ENCODE data around the gene TGDS. TPM values are rescaled to one million over a fixed set of nuclear protein-coding genes. Genes with fewer than 3 reads are reported as not detected.

Gene TGDS
- total and polyA plus RNA-seq, 2 experiments from 2014 or later: 9.0 to 13.3 TPM

DNA sequence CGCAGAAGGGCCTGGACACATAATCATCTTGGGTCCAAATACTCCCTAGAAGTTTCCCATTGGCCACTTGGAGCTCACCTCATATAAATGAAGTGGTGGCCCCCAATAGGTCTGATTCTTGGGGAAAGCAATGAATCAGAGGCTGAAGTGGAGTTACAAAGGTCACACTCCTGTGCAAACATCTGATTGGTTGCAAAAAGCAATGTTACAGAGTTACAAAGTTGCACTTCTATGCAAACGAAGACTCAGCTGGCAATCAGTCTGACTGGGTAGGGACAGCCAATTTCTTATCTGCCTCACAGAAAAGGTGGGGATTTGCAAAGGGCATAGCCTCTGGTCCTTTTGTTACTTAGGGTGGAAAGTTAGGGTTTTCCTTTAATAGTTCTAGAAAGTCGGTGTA lies 3.9 kb upstream of the TGDS start:
- no peak for DNase-seq (ENCODE audit: low read depth in 1 of 2, low spot score in 1 of 2)
- Histone ChIP-seq H3K36me3 (no peaks in the 10 kb centered on the region), H3K27me3 (no peaks in the 10 kb centered on the region), H3K4me1 (ENCODE audit: low read depth) (peaks cover 10% of the 10 kb centered on the region), H3K4me3 (no peak overlapping the region), H3K9me3 (ENCODE audit: low read depth) (no peaks in the 10 kb centered on the region), H3K27ac (no peak overlapping the region)
- no peak for TF ChIP-seq CTCF (IDR thresholded peaks at IDR 0.05; ENCODE audit: low read depth, low read length)

GRCh38 chr13:94598281-94598680 lies 2.3 kb upstream of the TGDS start:
- Histone ChIP-seq H3K27me3 (no peaks in the 10 kb centered on the region), H3K9me3 (ENCODE audit: low read depth) (no peaks in the 10 kb centered on the region), H3K27ac (no peak overlapping the region), H3K36me3 (no peaks in the 10 kb centered on the region), H3K4me3 (no peak overlapping the region), H3K4me1 (ENCODE audit: low read depth) (peaks cover 13% of the 10 kb centered on the region)
- TF ChIP-seq CTCF (IDR thresholded peaks at IDR 0.05; ENCODE audit: low read depth, low read length): no peak
- DNase-seq (ENCODE audit: low read depth in 1 of 2, low spot score in 1 of 2): no peak

DNA sequence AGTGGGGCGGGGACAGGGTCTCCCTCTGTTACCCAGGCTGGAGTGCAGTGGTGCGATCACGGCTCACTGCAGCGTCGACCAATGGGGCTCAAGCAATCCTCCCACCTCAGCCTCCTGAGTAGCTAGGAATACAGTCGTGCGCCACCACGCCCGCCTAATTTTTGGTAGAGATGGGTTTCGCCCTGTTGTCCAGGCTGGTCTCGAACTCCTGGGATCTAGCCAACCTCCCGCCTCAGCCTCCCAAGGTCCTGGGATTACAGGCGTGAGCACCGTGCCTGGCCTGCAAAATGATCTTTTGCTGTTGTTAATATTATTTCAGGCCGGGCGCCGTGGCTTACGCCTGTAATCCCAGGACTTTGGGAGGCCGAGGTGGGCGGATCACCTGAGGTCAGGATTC lies 621 bp upstream of the TGDS start:
- Histone ChIP-seq H3K36me3 (peaks cover 2% of the 10 kb centered on the region), H3K4me3 (peak overlapping the region; percentile 93), H3K4me1 (ENCODE audit: low read depth) (peaks cover 5% of the 10 kb centered on the region), H3K27me3 (no peaks in the 10 kb centered on the region), H3K27ac (no peak overlapping the region), H3K9me3 (ENCODE audit: low read depth) (no peaks in the 10 kb centered on the region)
- no peak for DNase-seq (ENCODE audit: low read depth in 1 of 2, low spot score in 1 of 2)
- no peak for TF ChIP-seq CTCF (IDR thresholded peaks at IDR 0.05; ENCODE audit: low read depth, low read length)

- no peaks in the 10 kb centered on the region for H3K27me3 ChIP-seq
- H3K4me1 ChIP-seq (ENCODE audit: low read depth): peaks cover 5% of the 10 kb centered on the region
- TF ChIP-seq CTCF (IDR thresholded peaks at IDR 0.05; ENCODE audit: low read depth, low read length): no peak
- H3K4me3 ChIP-seq: peak overlapping the region; percentile 93
- peak; percentile 21 to 28 for DNase-seq (ENCODE audit: low read depth in 1 of 2, low spot score in 1 of 2)
- H3K9me3 ChIP-seq (ENCODE audit: low read depth): no peaks in the 10 kb centered on the region
- H3K36me3 ChIP-seq: peaks cover 11% of the 10 kb centered on the region
- H3K27ac ChIP-seq: peak overlapping the region; percentile 70
Observed at GRCh38 chr13:94595001-94595949, 677 bp downstream of the TGDS start.

GRCh38 chr13:94590744-94591143 lies 5.2 kb downstream of the TGDS start:
- Histone ChIP-seq H3K27me3 (no peaks in the 10 kb centered on the region), H3K27ac (no peak overlapping the region), H3K4me3 (no peak overlapping the region), H3K36me3 (peaks cover 11% of the 10 kb centered on the region), H3K4me1 (ENCODE audit: low read depth) (peaks cover 5% of the 10 kb centered on the region), H3K9me3 (ENCODE audit: low read depth) (no peaks in the 10 kb centered on the region)
- no peak for TF ChIP-seq CTCF (IDR thresholded peaks at IDR 0.05; ENCODE audit: low read depth, low read length)
- no peak for DNase-seq (ENCODE audit: low read depth in 1 of 2, low spot score in 1 of 2)
